HCT116 (cell line): Measurements from ENCODE around the gene PHYH. TPM values are rescaled to one million over a fixed set of nuclear protein-coding genes. Genes with fewer than 3 reads are reported as not detected.

Experiments
- ATAC-seq: fragments of 200-7000 bp; cut with Tn5 transposase; 2 replicates; pipeline ENCODE4 v1.9.1; 2020; ENCODE audit warnings: mild to moderate bottlenecking, moderate library complexity
- BruUV-seq: library from RNA; stranded (reverse); fragments of 400-500 nt; replicated peaks from 2 replicates; lab custom pipeline; 2021; lab: Mats Ljungman, UMichigan
- CTCF ChIA-PET: fragments of 300-600 bp; sonication (Branson Sonifier 250); formaldehyde crosslinking; loops from one replicate; lab custom pipeline; 2021; ENCODE audit warnings: antibody characterized with exemption; lab: Charles Lee
- POLR2A ChIA-PET: fragments of 300-600, 350-600 bp; sonication (Branson Sonifier 250); formaldehyde crosslinking; loops from one replicate; lab custom pipeline; 2021; ENCODE audit warnings: antibody characterized with exemption; lab: Charles Lee
- RAD21 ChIA-PET, 2 experiments: fragments of 300-600 bp; sonication (Branson Sonifier 250); formaldehyde crosslinking; loops; one replicate each; lab custom pipeline; 2023; ENCODE audit warnings: low total read pairs in 2 of 2; ENCODE audit not compliant: uncharacterized antibody in 2 of 2, unreplicated experiment in 2 of 2, low non-redundant PET in 1 of 2; lab: Charles Lee
- DNase-seq: peaks from one replicate; pipeline ENCODE4 v3.0.0-alpha.2; 2010; ENCODE audit warnings: low read depth, low spot score
- H2AFZ ChIP-seq: fragments of 200-600 bp; shearing (Covaris generic), sonication (generic); 2 replicates; pipeline ENCODE4 v1.6.1; 2017; ENCODE audit warnings: low read depth, mixed run types, mixed read lengths, antibody characterized with exemption, low read length; ENCODE audit not compliant: poor library complexity, severe bottlenecking
- H3K27ac ChIP-seq: 2 replicates; pipeline ENCODE4 v1.5.1; 2012; ENCODE audit warnings: low read depth, low read length
- H3K27me3 ChIP-seq: fragments of 200-600 bp; sonication (generic); 2 replicates; pipeline ENCODE4 v1.6.1; 2016; ENCODE audit warnings: mixed run types, low read length, mixed read lengths; ENCODE audit not compliant: insufficient read depth
- H3K36me3 ChIP-seq, 2 experiments: fragments of 200-500 bp in 1 of 2; fragments of 200-600 bp in 1 of 2; sonication (Bioruptor generic) in 1 of 2; sonication (generic) in 1 of 2; 2 replicates each; pipeline versions ENCODE4 v1.5.1 to v1.6.1; 2014 to 2016; ENCODE audit warnings: low read length in 2 of 2, inconsistent platforms in 1 of 2, mixed read lengths in 1 of 2, mixed run types in 1 of 2; ENCODE audit not compliant: insufficient read depth in 2 of 2, control insufficient read depth in 1 of 2
- H3K4me1 ChIP-seq, 2 experiments: fragments of 200-600 bp in 1 of 2; sonication (generic) in 1 of 2; 2 replicates each; pipeline versions ENCODE4 v1.5.1 to v1.6.1; 2012 to 2017; ENCODE audit warnings: low read length in 2 of 2, inconsistent platforms in 1 of 2, mild to moderate bottlenecking in 1 of 2, mixed read lengths in 1 of 2, mixed run types in 1 of 2, moderate library complexity in 1 of 2; ENCODE audit not compliant: insufficient read depth in 2 of 2, control insufficient read depth in 1 of 2
- H3K4me2 ChIP-seq: fragments of 200-600 bp; sonication (generic); 2 replicates; pipeline ENCODE4 v1.6.1; 2017; ENCODE audit warnings: mixed run types, low read length, mixed read lengths
- H3K4me3 ChIP-seq, 2 experiments: fragments of 200-600 bp in 1 of 2; sonication (generic) in 1 of 2; replicated peaks in 1 of 2; 2 replicates each; pipeline ENCODE4 v1.5.1; 2011 to 2016; ENCODE audit warnings: low read length in 2 of 2, control low read depth in 1 of 2, low read depth in 1 of 2, mild to moderate bottlenecking in 1 of 2, mixed read lengths in 1 of 2, mixed run types in 1 of 2
- H3K79me2 ChIP-seq: fragments of 200-600 bp; sonication (generic); 2 replicates; pipeline ENCODE4 v1.6.1; 2017; ENCODE audit warnings: mild to moderate bottlenecking, mixed run types, low read length, moderate library complexity, mixed read lengths; ENCODE audit not compliant: insufficient read depth
- H3K9ac ChIP-seq: fragments of 200-600 bp; sonication (generic); 2 replicates; pipeline ENCODE4 v1.6.1; 2016; ENCODE audit warnings: low read length, mixed read lengths
- H3K9me2 ChIP-seq: fragments of 200-600 bp; sonication (generic), shearing (Covaris generic); 2 replicates; pipeline ENCODE4 v1.6.1; 2017; ENCODE audit warnings: mixed run types, mild to moderate bottlenecking, moderate library complexity; ENCODE audit not compliant: insufficient read depth
- H3K9me3 ChIP-seq, 2 experiments: fragments of 200-500 bp in 1 of 2; fragments of 200-600 bp in 1 of 2; sonication (Bioruptor generic) in 1 of 2; sonication (generic) in 1 of 2; 2 replicates each; pipeline ENCODE4 v1.6.1; 2014 to 2017; ENCODE audit warnings: low read length in 2 of 2, mixed read lengths in 2 of 2, inconsistent platforms in 1 of 2, low read depth in 1 of 2, mild to moderate bottlenecking in 1 of 2, mixed run types in 1 of 2, moderate library complexity in 1 of 2; ENCODE audit not compliant: control insufficient read depth in 1 of 2, insufficient read depth in 1 of 2
- H4K20me1 ChIP-seq: fragments of 200-600 bp; sonication (generic), shearing (Covaris generic); 2 replicates; pipeline ENCODE4 v1.6.1; 2017; ENCODE audit warnings: mixed run types, mild to moderate bottlenecking, moderate library complexity; ENCODE audit not compliant: insufficient read depth
- CTCF ChIP-seq, 3 experiments: fragments of 200-600 bp in 1 of 3; sonication (generic) in 1 of 3; IDR thresholded peaks in 2 of 3; conservative IDR thresholded peaks in 1 of 3; 2 replicates each; pipeline ENCODE4 v1.5.1; 2012 to 2017; ENCODE audit warnings: low read depth in 2 of 3, low read length in 2 of 3, antibody characterized with exemption in 1 of 3, borderline replicate concordance in 1 of 3, control low read depth in 1 of 3, mild to moderate bottlenecking in 1 of 3, mixed read lengths in 1 of 3, mixed run types in 1 of 3, moderate library complexity in 1 of 3; ENCODE audit not compliant: insufficient read depth in 1 of 3
- ELF1 ChIP-seq: IDR thresholded peaks from 2 replicates; pipeline ENCODE4 v1.6.1; 2012; ENCODE audit warnings: low read depth, borderline replicate concordance
- FOSL1 ChIP-seq: IDR thresholded peaks from 2 replicates; pipeline ENCODE4 v1.6.1; 2012; ENCODE audit warnings: low read depth
- POLR2A ChIP-seq: IDR thresholded peaks from 2 replicates; pipeline ENCODE4 v1.7.0; 2011; ENCODE audit warnings: borderline replicate concordance; ENCODE audit not compliant: insufficient read depth, insufficient read length; ENCODE audit errors: extremely low read depth
- POLR2AphosphoS5 ChIP-seq: IDR thresholded peaks from 2 replicates; pipeline ENCODE4 v1.6.1; 2011; ENCODE audit warnings: mild to moderate bottlenecking, low read depth, low read length, moderate library complexity
- REST ChIP-seq: IDR thresholded peaks from 2 replicates; pipeline ENCODE4 v1.6.1; 2012; ENCODE audit warnings: low read depth
- YY1 ChIP-seq: IDR thresholded peaks from 2 replicates; pipeline ENCODE4 v1.6.1; 2011; ENCODE audit warnings: low read length, low read depth, moderate library complexity, mild to moderate bottlenecking; ENCODE audit not compliant: insufficient replicate concordance; ENCODE audit errors: extremely low read depth
- ZFX ChIP-seq: fragments of 450-650 bp; IDR thresholded peaks from 2 replicates; pipeline ENCODE4 v1.6.1; 2017
- intact Hi-C: fragments of 100-400 bp; cut with micrococcal nuclease; formaldehyde crosslinking; loops from 2 replicates; pipeline ENCODE4 v1.10.0; 2022
- total RNA-seq: library from RNA; stranded (reverse); gene quantifications from one replicate; pipeline ENCODE4 v1.2.1, GENCODE V29; 2021; ENCODE audit not compliant: unreplicated experiment
- TF ChIP-seq, protein P1 (sequence below): IDR thresholded peaks from 2 replicates; pipeline ENCODE4 v1.6.1; 2011; ENCODE audit warnings: mild to moderate bottlenecking, low read length, moderate library complexity; ENCODE audit not compliant: insufficient replicate concordance; ENCODE audit errors: extremely low read depth

PHYH gene
- total RNA-seq, 1 experiment from 2014 or later, result 15.3 TPM

DNA sequence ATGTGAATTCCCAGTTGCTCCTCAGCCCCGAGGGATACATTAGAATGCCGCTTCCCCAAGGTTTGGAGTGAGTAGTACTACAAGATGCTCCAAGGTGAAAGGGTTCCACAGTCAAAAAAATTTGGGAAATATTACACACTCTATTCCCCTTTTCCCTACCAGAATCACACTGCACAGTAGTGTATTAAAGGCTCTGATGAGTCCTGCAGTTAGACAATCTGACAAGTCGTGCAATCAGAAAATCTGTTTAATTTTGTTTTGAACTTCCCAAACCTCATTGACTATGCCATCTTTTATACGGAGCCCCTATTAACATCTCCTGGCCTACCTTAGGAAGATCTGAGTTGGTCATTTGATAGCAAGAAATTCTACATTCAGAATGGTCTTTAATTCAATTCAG lies 52.1 kb downstream of the PHYH start:
- H3K27ac ChIP-seq, result no peak overlapping the region
- DNase-seq (no peak), ATAC-seq (no peak)
- no peaks in the 10 kb centered on the region for H3K4me1 ChIP-seq
- POLR2A ChIA-PET, result no interaction called here
- RAD21 ChIA-PET, result no interaction called here
- H3K9me3 ChIP-seq, result no peaks in the 10 kb centered on the region
- H3K36me3 ChIP-seq, result no peaks in the 10 kb centered on the region
- H3K27me3 ChIP-seq, result no peaks in the 10 kb centered on the region
- H2AFZ ChIP-seq, result no peak overlapping the region
- H3K4me2 ChIP-seq, result no peak overlapping the region
- no peak overlapping the region for H3K9ac ChIP-seq
- CTCF ChIA-PET, result no interaction called here
- no peak overlapping the region for H3K4me3 ChIP-seq
- TF ChIP-seq REST (no peak), ELF1 (no peak), YY1 (no peak), FOSL1 (no peak), CTCF (IDR thresholded peaks at IDR 0.05 in 2 of 3, conservative IDR thresholded peaks at IDR 0.05 in 1 of 3; ENCODE audit: borderline replicate concordance in 1 of 3, insufficient read depth in 1 of 3, low read depth in 2 of 3, low read length in 2 of 3) (no peak), ZFX (no peak), POLR2AphosphoS5 (no peak), POLR2A (no peak)
- TF ChIP-seq, protein P1, sequence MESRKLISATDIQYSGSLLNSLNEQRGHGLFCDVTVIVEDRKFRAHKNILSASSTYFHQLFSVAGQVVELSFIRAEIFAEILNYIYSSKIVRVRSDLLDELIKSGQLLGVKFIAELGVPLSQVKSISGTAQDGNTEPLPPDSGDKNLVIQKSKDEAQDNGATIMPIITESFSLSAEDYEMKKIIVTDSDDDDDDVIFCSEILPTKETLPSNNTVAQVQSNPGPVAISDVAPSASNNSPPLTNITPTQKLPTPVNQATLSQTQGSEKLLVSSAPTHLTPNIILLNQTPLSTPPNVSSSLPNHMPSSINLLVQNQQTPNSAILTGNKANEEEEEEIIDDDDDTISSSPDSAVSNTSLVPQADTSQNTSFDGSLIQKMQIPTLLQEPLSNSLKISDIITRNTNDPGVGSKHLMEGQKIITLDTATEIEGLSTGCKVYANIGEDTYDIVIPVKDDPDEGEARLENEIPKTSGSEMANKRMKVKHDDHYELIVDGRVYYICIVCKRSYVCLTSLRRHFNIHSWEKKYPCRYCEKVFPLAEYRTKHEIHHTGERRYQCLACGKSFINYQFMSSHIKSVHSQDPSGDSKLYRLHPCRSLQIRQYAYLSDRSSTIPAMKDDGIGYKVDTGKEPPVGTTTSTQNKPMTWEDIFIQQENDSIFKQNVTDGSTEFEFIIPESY, result no peak
- no peaks in the 10 kb centered on the region for H4K20me1 ChIP-seq
- intact Hi-C loops, result no loop called here
- H3K9me2 ChIP-seq, result no peaks in the 10 kb centered on the region
- BruUV-seq, result no TSS peak
- no peaks in the 10 kb centered on the region for H3K79me2 ChIP-seq
